HEK293 (cell line): Measurements from ENCODE around the gene NECTIN4.

Source experiments
- BCL6B ChIP-seq: fragments of 450-650 bp; formaldehyde crosslinking; IDR thresholded peaks from 2 replicates; pipeline ENCODE4 v1.5.1; 2017; ENCODE audit warnings: missing biosample characterization, missing genetic modification characterization
- KLF7 ChIP-seq: fragments of 450-650 bp; formaldehyde crosslinking; IDR thresholded peaks from 2 replicates; pipeline ENCODE4 v1.5.1; 2016; ENCODE audit warnings: missing biosample characterization, missing genetic modification characterization, borderline replicate concordance
- MEIS1 ChIP-seq: sonication (generic); formaldehyde crosslinking; IDR thresholded peaks from 2 replicates; pipeline ENCODE4 v1.8.1; 2022; ENCODE audit warnings: missing genetic modification reagents, mild to moderate bottlenecking, borderline replicate concordance
- SP2 ChIP-seq: fragments of 450-650 bp; formaldehyde crosslinking; IDR thresholded peaks from 2 replicates; pipeline ENCODE4 v1.5.1; 2016; ENCODE audit warnings: missing biosample characterization, missing genetic modification characterization
- SP7 ChIP-seq: fragments of 450-650 bp; formaldehyde crosslinking; IDR thresholded peaks from 2 replicates; pipeline ENCODE4 v1.5.1; 2016; ENCODE audit warnings: missing biosample characterization, missing genetic modification characterization
- TCF7L2 ChIP-seq: IDR thresholded peaks from 2 replicates; pipeline ENCODE4 v1.6.1; 2011; ENCODE audit warnings: low read depth, mild to moderate bottlenecking, inconsistent platforms, low read length, moderate library complexity, borderline replicate concordance
- YY2 ChIP-seq: fragments of 450-650 bp; formaldehyde crosslinking; IDR thresholded peaks from 2 replicates; pipeline ENCODE4 v1.5.1; 2016; ENCODE audit warnings: missing biosample characterization, missing genetic modification characterization
- ZBTB11 ChIP-seq: fragments of 450-650 bp; formaldehyde crosslinking; conservative IDR thresholded peaks from 2 replicates; pipeline ENCODE4 v1.5.1; 2016; ENCODE audit warnings: low read depth, missing biosample characterization, missing genetic modification characterization
- ZBTB17 ChIP-seq: fragments of 450-650 bp; formaldehyde crosslinking; IDR thresholded peaks from 2 replicates; pipeline ENCODE4 v1.5.1; 2016; ENCODE audit warnings: missing biosample characterization, missing genetic modification characterization
- ZBTB7A ChIP-seq: fragments of 450-650 bp; formaldehyde crosslinking; IDR thresholded peaks from 2 replicates; pipeline ENCODE4 v1.5.1; 2016; ENCODE audit warnings: low read depth, missing biosample characterization, missing genetic modification characterization
- ZNF114 ChIP-seq: fragments of 450-650 bp; formaldehyde crosslinking; IDR thresholded peaks from 2 replicates; pipeline ENCODE4 v1.5.0; 2017; ENCODE audit warnings: missing biosample characterization, missing genetic modification characterization
- ZNF2 ChIP-seq: fragments of 450-650 bp; formaldehyde crosslinking; IDR thresholded peaks from 2 replicates; pipeline ENCODE4 v1.5.1; 2016; ENCODE audit warnings: missing biosample characterization, missing genetic modification characterization
- ZNF239 ChIP-seq: fragments of 450-650 bp; formaldehyde crosslinking; IDR thresholded peaks from 2 replicates; pipeline ENCODE4 v1.5.1; 2016; ENCODE audit warnings: missing biosample characterization, missing genetic modification characterization
- ZNF24 ChIP-seq: fragments of 450-650 bp; formaldehyde crosslinking; IDR thresholded peaks from 2 replicates; pipeline ENCODE4 v1.5.1; 2016; ENCODE audit warnings: missing biosample characterization, missing genetic modification characterization
- ZNF324 ChIP-seq: fragments of 450-650 bp; formaldehyde crosslinking; IDR thresholded peaks from 2 replicates; pipeline ENCODE4 v1.5.1; 2016; ENCODE audit warnings: missing biosample characterization, missing genetic modification characterization
- ZNF341 ChIP-seq: fragments of 450-650 bp; formaldehyde crosslinking; IDR thresholded peaks from 2 replicates; pipeline ENCODE4; 2016; ENCODE audit warnings: low read depth, missing biosample characterization, missing genetic modification characterization
- ZNF366 ChIP-seq: fragments of 450-650 bp; formaldehyde crosslinking; conservative IDR thresholded peaks from 2 replicates; pipeline ENCODE4 v1.5.1; 2016; ENCODE audit warnings: missing biosample characterization, missing genetic modification characterization
- ZNF394 ChIP-seq: fragments of 450-650 bp; formaldehyde crosslinking; IDR thresholded peaks from 2 replicates; pipeline ENCODE4 v1.5.1; 2016; ENCODE audit warnings: missing biosample characterization, missing genetic modification characterization, mild to moderate bottlenecking, moderate library complexity, borderline replicate concordance
- ZNF510 ChIP-seq: fragments of 450-650 bp; formaldehyde crosslinking; IDR thresholded peaks from 2 replicates; pipeline ENCODE4 v1.5.1; 2018; ENCODE audit warnings: mild to moderate bottlenecking, missing genetic modification characterization, missing biosample characterization; ENCODE audit not compliant: insufficient replicate concordance
- ZNF529 ChIP-seq: fragments of 450-650 bp; formaldehyde crosslinking; IDR thresholded peaks from 2 replicates; pipeline ENCODE4 v1.5.1; 2017; ENCODE audit warnings: missing genetic modification characterization, missing biosample characterization; ENCODE audit not compliant: insufficient replicate concordance
- ZNF544 ChIP-seq: fragments of 450-650 bp; formaldehyde crosslinking; IDR thresholded peaks from 2 replicates; pipeline ENCODE4 v1.5.0; 2017; ENCODE audit warnings: missing biosample characterization, missing genetic modification characterization
- ZNF639 ChIP-seq: fragments of 450-650 bp; formaldehyde crosslinking; IDR thresholded peaks from 2 replicates; pipeline ENCODE4 v1.5.1; 2016; ENCODE audit warnings: missing biosample characterization, missing genetic modification characterization
- ZNF670 ChIP-seq: fragments of 450-650 bp; formaldehyde crosslinking; IDR thresholded peaks from 2 replicates; pipeline ENCODE4 v1.5.1; 2016; ENCODE audit warnings: missing biosample characterization, missing genetic modification characterization, low read depth
- ZNF785 ChIP-seq: fragments of 450-650 bp; formaldehyde crosslinking; IDR thresholded peaks from 2 replicates; pipeline ENCODE4 v1.5.1; 2016; ENCODE audit warnings: missing biosample characterization, missing genetic modification characterization
- ZNF830 ChIP-seq: fragments of 450-650 bp; IDR thresholded peaks from 2 replicates; pipeline ENCODE4 v1.5.0; 2018; ENCODE audit warnings: missing biosample characterization, missing genetic modification characterization, low read depth, mild to moderate bottlenecking, moderate library complexity
- ZNF837 ChIP-seq: fragments of 450-650 bp; formaldehyde crosslinking; IDR thresholded peaks from 2 replicates; pipeline ENCODE4 v1.5.1; 2016; ENCODE audit warnings: missing biosample characterization, missing genetic modification characterization
- TF ChIP-seq, protein P1 (sequence below): fragments of 450-650 bp; formaldehyde crosslinking; IDR thresholded peaks from 2 replicates; pipeline ENCODE4 v1.5.1; 2016; ENCODE audit warnings: missing biosample characterization, missing genetic modification characterization
- TF ChIP-seq, protein P2 (sequence below): fragments of 450-650 bp; formaldehyde crosslinking; IDR thresholded peaks from 2 replicates; pipeline ENCODE4 v1.5.0; 2017; ENCODE audit warnings: missing biosample characterization, missing genetic modification characterization, borderline replicate concordance

The NECTIN4 gene

DNA sequence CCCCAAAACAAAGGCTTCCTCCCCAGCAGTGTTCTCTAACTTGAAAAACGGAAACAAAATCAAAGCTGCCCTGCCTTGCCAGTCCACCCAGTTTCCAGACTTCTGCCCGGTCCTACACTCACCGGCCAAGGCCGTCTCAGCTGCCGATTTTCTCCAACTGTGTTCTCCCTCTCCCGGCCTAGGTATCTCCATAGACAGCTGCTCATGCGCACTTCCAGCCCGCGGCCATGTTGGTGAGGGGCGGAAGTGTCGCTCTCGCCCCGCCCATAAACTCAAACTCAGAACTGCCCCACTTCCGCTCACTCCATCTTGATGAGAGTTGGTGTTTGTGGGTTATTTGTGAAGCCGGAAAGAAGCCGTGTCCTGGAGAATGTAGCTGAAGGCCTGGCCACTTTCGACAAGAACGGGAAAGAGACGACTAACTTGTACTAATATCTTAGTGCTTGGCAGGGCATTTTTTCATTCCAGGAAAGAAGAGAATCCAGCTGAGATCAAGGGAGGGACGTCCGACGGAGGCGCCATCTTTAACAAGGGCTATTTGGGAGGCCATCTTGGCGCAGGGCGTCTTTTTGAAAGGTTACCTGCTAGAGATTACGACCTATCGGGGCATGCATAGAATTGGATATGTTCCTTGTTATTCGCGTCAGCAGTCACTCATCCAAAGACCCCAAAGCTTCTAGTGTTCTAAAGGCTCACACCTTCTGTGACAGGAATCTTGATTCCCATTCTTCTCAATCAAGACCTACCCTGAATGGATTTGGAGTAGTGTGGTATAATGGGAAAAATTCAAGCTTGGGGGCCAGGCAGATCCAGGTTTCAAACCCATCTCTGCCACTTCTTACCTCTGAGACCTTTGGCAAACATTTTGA, 43.4 kb downstream of the NECTIN4 start, which contains the start of gene USF1 (continued):
- TF ChIP-seq ZNF639 (tag by site-specific recombination) (peak; percentile 59; the same call in 1 of the 2 replicates), TCF7L2 (peak; percentile 40; the same call in 1 of the 2 replicates), ZNF114 (tag by site-specific recombination) (no peak), KLF7 (tag by site-specific recombination) (no peak; the same call in 1 of the 2 replicates), ZNF830 (no peak), ZBTB17 (tag by site-specific recombination) (peak; percentile 74), MEIS1 (no peak), ZNF544 (tag by site-specific recombination) (no peak), ZNF2 (tag by site-specific recombination) (peak; percentile 80; the same call in 1 of the 2 replicates), ZNF341 (0 out of 2 replicates have a peak, but pooled peaks have one; percentile 5), ZBTB7A (tag by site-specific recombination) (no peak), SP7 (tag by site-specific recombination) (peak; percentile 46; the same call in 1 of the 2 replicates), ZNF785 (tag by site-specific recombination) (no peak), ZNF670 (tag by site-specific recombination) (no peak), ZNF394 (peak; percentile 21; the same call in 1 of the 2 replicates), ZNF239 (tag by site-specific recombination) (no peak), ZNF837 (no peak), ZNF366 (0 out of 2 replicates have a peak, but pooled peaks have one; percentile 23), ZNF510 (tag by site-specific recombination) (no peak), YY2 (peak; percentile 93), ZBTB11 (peak; percentile 89), ZNF324 (tag by site-specific recombination) (peak; percentile 84), SP2 (tag by site-specific recombination) (peak; percentile 84), BCL6B (tag by site-specific recombination) (no peak), ZNF529 (no peak), ZNF24 (tag by site-specific recombination) (no peak)
- TF ChIP-seq, protein P1, sequence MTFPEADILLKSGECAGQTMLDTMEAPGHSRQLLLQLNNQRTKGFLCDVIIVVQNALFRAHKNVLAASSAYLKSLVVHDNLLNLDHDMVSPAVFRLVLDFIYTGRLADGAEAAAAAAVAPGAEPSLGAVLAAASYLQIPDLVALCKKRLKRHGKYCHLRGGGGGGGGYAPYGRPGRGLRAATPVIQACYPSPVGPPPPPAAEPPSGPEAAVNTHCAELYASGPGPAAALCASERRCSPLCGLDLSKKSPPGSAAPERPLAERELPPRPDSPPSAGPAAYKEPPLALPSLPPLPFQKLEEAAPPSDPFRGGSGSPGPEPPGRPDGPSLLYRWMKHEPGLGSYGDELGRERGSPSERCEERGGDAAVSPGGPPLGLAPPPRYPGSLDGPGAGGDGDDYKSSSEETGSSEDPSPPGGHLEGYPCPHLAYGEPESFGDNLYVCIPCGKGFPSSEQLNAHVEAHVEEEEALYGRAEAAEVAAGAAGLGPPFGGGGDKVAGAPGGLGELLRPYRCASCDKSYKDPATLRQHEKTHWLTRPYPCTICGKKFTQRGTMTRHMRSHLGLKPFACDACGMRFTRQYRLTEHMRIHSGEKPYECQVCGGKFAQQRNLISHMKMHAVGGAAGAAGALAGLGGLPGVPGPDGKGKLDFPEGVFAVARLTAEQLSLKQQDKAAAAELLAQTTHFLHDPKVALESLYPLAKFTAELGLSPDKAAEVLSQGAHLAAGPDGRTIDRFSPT (tag by site-specific recombination): no peak
- TF ChIP-seq, protein P2, sequence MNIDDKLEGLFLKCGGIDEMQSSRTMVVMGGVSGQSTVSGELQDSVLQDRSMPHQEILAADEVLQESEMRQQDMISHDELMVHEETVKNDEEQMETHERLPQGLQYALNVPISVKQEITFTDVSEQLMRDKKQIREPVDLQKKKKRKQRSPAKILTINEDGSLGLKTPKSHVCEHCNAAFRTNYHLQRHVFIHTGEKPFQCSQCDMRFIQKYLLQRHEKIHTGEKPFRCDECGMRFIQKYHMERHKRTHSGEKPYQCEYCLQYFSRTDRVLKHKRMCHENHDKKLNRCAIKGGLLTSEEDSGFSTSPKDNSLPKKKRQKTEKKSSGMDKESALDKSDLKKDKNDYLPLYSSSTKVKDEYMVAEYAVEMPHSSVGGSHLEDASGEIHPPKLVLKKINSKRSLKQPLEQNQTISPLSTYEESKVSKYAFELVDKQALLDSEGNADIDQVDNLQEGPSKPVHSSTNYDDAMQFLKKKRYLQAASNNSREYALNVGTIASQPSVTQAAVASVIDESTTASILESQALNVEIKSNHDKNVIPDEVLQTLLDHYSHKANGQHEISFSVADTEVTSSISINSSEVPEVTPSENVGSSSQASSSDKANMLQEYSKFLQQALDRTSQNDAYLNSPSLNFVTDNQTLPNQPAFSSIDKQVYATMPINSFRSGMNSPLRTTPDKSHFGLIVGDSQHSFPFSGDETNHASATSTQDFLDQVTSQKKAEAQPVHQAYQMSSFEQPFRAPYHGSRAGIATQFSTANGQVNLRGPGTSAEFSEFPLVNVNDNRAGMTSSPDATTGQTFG: no peak
